ENCODE measurements around the gene TUBA1B.

DNA sequence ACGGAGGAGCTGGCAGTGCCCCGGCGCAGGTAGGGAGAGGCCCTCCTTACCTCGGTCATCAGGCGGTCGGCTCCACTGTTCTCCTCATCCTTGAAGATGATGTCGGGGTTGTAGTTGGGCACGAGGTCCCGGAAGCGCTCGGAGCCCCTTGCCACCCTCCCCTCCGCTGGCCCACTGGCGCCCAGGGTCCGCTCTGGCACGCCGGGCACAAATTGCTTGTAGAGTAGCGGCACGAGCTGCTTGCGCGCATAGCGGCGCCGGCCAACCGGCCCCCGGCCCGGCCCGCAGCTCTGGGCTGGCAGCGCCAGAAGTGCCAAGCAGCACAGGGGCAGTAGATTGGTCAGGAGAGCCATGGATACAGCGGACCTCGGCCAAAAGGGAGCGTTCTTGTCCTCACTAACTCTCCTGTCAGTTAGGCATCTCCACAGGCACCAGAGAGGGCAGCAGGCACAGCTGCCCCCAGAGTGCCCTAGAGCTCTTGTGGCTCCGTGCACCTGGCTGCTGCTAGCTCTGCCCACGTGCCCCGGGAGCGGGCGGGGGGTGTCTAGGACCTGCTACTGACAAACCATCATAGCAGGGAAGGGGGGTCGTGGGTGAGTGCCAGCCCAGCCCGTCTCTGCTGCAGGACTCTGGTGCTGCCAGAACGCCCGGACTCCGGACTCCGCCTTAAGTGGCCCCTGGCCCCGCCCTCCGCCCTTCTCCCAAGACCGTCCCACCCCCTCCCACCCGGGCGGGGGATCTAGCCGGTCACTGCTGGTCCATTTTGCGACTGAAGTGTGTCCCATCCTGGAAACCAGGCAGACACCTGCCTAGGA lies 36.8 kb downstream of the TUBA1B start, which contains the start of gene DHH:
- no peak for TF ChIP-seq NR2F2 (IDR thresholded peaks at IDR 0.05)
- TF ChIP-seq, protein P1, sequence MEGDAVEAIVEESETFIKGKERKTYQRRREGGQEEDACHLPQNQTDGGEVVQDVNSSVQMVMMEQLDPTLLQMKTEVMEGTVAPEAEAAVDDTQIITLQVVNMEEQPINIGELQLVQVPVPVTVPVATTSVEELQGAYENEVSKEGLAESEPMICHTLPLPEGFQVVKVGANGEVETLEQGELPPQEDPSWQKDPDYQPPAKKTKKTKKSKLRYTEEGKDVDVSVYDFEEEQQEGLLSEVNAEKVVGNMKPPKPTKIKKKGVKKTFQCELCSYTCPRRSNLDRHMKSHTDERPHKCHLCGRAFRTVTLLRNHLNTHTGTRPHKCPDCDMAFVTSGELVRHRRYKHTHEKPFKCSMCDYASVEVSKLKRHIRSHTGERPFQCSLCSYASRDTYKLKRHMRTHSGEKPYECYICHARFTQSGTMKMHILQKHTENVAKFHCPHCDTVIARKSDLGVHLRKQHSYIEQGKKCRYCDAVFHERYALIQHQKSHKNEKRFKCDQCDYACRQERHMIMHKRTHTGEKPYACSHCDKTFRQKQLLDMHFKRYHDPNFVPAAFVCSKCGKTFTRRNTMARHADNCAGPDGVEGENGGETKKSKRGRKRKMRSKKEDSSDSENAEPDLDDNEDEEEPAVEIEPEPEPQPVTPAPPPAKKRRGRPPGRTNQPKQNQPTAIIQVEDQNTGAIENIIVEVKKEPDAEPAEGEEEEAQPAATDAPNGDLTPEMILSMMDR (IDR thresholded peaks at IDR 0.05; ENCODE audit: low read depth, low read length, missing input control) = no peak
